HepG2 (cell line): ENCODE measurements around the gene DDX18. TPM values are rescaled to one million over a fixed set of nuclear protein-coding genes. Genes with fewer than 3 reads are reported as not detected.

Experiments
- ATAC-seq: fragments of 200-7000 bp; cut with Tn5 transposase; 3 replicates; pipeline ENCODE4 v1.9.1; 2020; ENCODE audit warnings: mild to moderate bottlenecking, moderate library complexity
- BruUV-seq: library from RNA; stranded (reverse); fragments of 400-500 nt; replicated peaks from 2 replicates; lab custom pipeline; 2021; lab: Mats Ljungman, UMichigan
- CTCF ChIA-PET: fragments of 300-600 bp; formaldehyde crosslinking; extraction: SDS; loops from one replicate; lab custom pipeline; 2021; ENCODE audit warnings: low total read pairs, inconsistent platforms, low intra/inter-chr PET ratio; lab: Yijun Ruan, JAX
- POLR2A ChIA-PET: fragments of 350-600 bp; sonication (Branson Sonifier 250); formaldehyde crosslinking; loops from one replicate; lab custom pipeline; 2020; ENCODE audit warnings: antibody characterized with exemption, inconsistent platforms; lab: Yijun Ruan, JAX
- DNase-seq: peaks from one replicate; pipeline ENCODE4 v3.0.0-alpha.2; 2015; ENCODE audit warnings: low spot score
- FAIRE-seq: peaks from 3 replicates; lab custom pipeline; 2011; peaks lifted over from hg19 to GRCh38; lab: Jason Lieb, UNC
- H2AFZ ChIP-seq: one replicate; pipeline ENCODE4 v1.6.1; 2011; ENCODE audit warnings: low read length, inconsistent platforms
- H3K27ac ChIP-seq: fragments of 300-600 bp; 3 replicates; pipeline ENCODE4 v1.8.0; 2011; ENCODE audit warnings: mixed run types, mild to moderate bottlenecking, mixed read lengths, low read length, inconsistent platforms; ENCODE audit not compliant: insufficient read depth; ENCODE audit errors: extremely low read length
- H3K27me3 ChIP-seq, 2 experiments: fragments of 200-600 bp in 1 of 2; 2 replicates in 1 of 2; 3 replicates in 1 of 2; pipeline versions ENCODE4 v1.6.0 to v1.8.0; 2011; ENCODE audit warnings: low read length in 2 of 2, mild to moderate bottlenecking in 2 of 2, moderate library complexity in 2 of 2, inconsistent platforms in 1 of 2; ENCODE audit not compliant: insufficient read depth in 2 of 2, control insufficient read depth in 1 of 2
- H3K36me3 ChIP-seq, 2 experiments: fragments of 200-600 bp in 1 of 2; replicated peaks in 1 of 2; 2 replicates in 1 of 2; 3 replicates in 1 of 2; pipeline versions ENCODE4 v1.5.1 to v1.8.0; 2011; ENCODE audit warnings: low read length in 2 of 2, inconsistent platforms in 1 of 2; ENCODE audit not compliant: insufficient read depth in 2 of 2, control insufficient read depth in 1 of 2
- H3K4me1 ChIP-seq: 2 replicates; pipeline ENCODE4 v1.5.1; 2012; ENCODE audit warnings: low read length, inconsistent platforms; ENCODE audit not compliant: insufficient read depth
- H3K4me2 ChIP-seq: 2 replicates; pipeline ENCODE4 v1.6.0; 2011; ENCODE audit warnings: low read depth, low read length, inconsistent platforms
- H3K4me3 ChIP-seq, 3 experiments: fragments of 200-600 bp in 1 of 3; sonication (generic), shearing (Covaris generic) in 1 of 3; replicated peaks in 1 of 3; 2 replicates each; pipeline ENCODE4 v1.5.1; 2011 to 2016; ENCODE audit warnings: low read length in 3 of 3, inconsistent platforms in 2 of 3, low read depth in 2 of 3, mild to moderate bottlenecking in 2 of 3, control low read depth in 1 of 3, mixed read lengths in 1 of 3; ENCODE audit not compliant: insufficient read depth in 1 of 3
- H3K79me2 ChIP-seq: one replicate; pipeline ENCODE4 v1.6.1; 2011; ENCODE audit warnings: low read length, inconsistent platforms; ENCODE audit not compliant: insufficient read depth
- H3K9ac ChIP-seq: 2 replicates; pipeline ENCODE4 v1.6.0; 2011; ENCODE audit warnings: mild to moderate bottlenecking, low read depth, low read length, inconsistent platforms; ENCODE audit not compliant: insufficient read depth
- H3K9me3 ChIP-seq: 2 replicates; pipeline ENCODE4 v1.5.1; 2012; ENCODE audit warnings: mild to moderate bottlenecking, low read length
- H4K20me1 ChIP-seq: 2 replicates; pipeline ENCODE4 v1.6.0; 2011; ENCODE audit warnings: inconsistent platforms, mild to moderate bottlenecking, low read length, moderate library complexity; ENCODE audit not compliant: insufficient read depth
- POLR2A ChIP-seq, 2 experiments: IDR thresholded peaks; 2 replicates each; pipeline ENCODE4 v1.6.1; 2011; ENCODE audit warnings: low read depth in 2 of 2, low read length in 2 of 2, mild to moderate bottlenecking in 1 of 2, moderate library complexity in 1 of 2; ENCODE audit not compliant: insufficient read depth in 1 of 2
- RBFOX2 ChIP-seq: fragments of 200-400 bp; formaldehyde crosslinking; IDR thresholded peaks from 2 replicates; pipeline ENCODE4 v1.6.1; 2017; ENCODE audit warnings: low read depth, mild to moderate bottlenecking, low read length
- RBM39 ChIP-seq: fragments of 200-400 bp; formaldehyde crosslinking; IDR thresholded peaks from one replicate; pipeline ENCODE4 v1.6.1; 2018; ENCODE audit warnings: antibody characterized with exemption, mild to moderate bottlenecking, low read depth, low read length; ENCODE audit not compliant: poor library complexity, severe bottlenecking
- TBL1XR1 ChIP-seq: fragments of 150-350 bp; IDR thresholded peaks from 2 replicates; pipeline ENCODE4 v1.6.1; 2014; ENCODE audit warnings: borderline replicate concordance, low read length; ENCODE audit not compliant: partially characterized antibody
- XRCC5 ChIP-seq: fragments of 200-400 bp; formaldehyde crosslinking; optimal IDR thresholded peaks from 2 replicates; pipeline ENCODE3; 2017; ENCODE audit warnings: mild to moderate bottlenecking, low read length
- ZNF253 ChIP-seq: sonication (generic); formaldehyde crosslinking; IDR thresholded peaks from 2 replicates; pipeline ENCODE4 v1.8.0; 2022; ENCODE audit warnings: mild to moderate bottlenecking, missing genetic modification reagents, borderline replicate concordance
- WGBS: methylation state at CpG from one replicate; pipeline ENCODE4 v1.1.6; 2017; ENCODE audit warnings: low lambda C conversion rate; 5-methylcytosine and 5-hydroxymethylcytosine counted together
- in situ Hi-C: cut with HindIII; loops from 2 replicates; pipeline ENCODE4 v1.10.0; 2017; ENCODE audit warnings: low pct_unique_long_range_greater_than_20kb; ENCODE audit not compliant: extremely low pct_ligation_motif_present
- intact Hi-C: fragments of 100-400 bp; cut with micrococcal nuclease; formaldehyde crosslinking; loops from one replicate; pipeline ENCODE4 v1.10.0; 2022; ENCODE audit not compliant: unreplicated experiment
- polyA plus RNA-seq, 8 experiments: library from polyadenylated mRNA; depleted of rRNA in 3 of 8; stranded (reverse) in 7 of 8; unstranded in 1 of 8; fragments of >200 nt; fragmentation: Illumina TruSeq in 4 of 8; extraction: Trizol in 4 of 8; gene quantifications; 2 replicates each; pipeline versions ENCODE4 v1.2.1 to v1.2.3, GENCODE V29; 2011 to 2016; ENCODE audit warnings: low read depth in 4 of 8, missing spikeins in 1 of 8, mixed read lengths in 1 of 8; ENCODE audit not compliant: insufficient read depth in 1 of 8
- total RNA-seq, 5 experiments: library from RNA; depleted of rRNA; stranded (reverse); fragments of >200 nt; fragmentation: Illumina TruSeq; extraction: Trizol; gene quantifications; 2 replicates each; pipeline ENCODE4 v1.2.3, GENCODE V29; 2016; ENCODE audit warnings: low read depth in 1 of 5
- TF ChIP-seq, protein P1 (sequence below): sonication (generic); formaldehyde crosslinking; IDR thresholded peaks from 2 replicates; pipeline ENCODE4 v1.8.0; 2023; ENCODE audit warnings: mild to moderate bottlenecking, missing genetic modification reagents
- TF ChIP-seq, protein P2 (sequence below): sonication (generic); formaldehyde crosslinking; IDR thresholded peaks from 2 replicates; pipeline ENCODE4 v1.5.0; 2020; ENCODE audit warnings: mild to moderate bottlenecking, missing genetic modification reagents, borderline replicate concordance

Gene DDX18
- total and polyA plus RNA-seq, 2 of the 13 experiments (the other 11 are each of a cell fraction or from before 2014, with no cell fraction given) = 64.0 to 134 TPM

DNA sequence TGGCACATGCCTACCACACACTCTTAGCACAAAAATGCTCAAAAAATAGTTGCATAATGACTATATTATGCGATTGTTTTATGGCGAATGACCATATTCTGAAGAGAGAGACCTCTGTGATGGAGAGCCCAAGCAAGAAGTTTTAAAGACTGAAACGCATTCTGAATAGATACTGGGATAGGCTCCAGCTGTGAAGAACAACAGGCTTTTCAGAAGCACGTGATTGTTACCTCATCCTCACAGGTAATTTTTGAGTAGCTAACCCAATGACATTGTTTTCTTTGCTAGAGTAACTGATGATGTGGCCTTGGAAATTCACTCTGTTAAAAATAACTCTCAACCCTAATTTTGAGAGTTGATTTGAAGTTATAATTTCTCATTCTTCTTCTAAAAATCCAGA lies 2.0 kb upstream of the DDX18 start:
- ChIA-PET CTCF (no interaction called here), POLR2A (no interaction called here)
- peaks cover under 1 to 3% of the 10 kb centered on the region in 2 experiments; a peak in 4 of 5 replicates for H3K36me3 ChIP-seq
- no peaks in the 10 kb centered on the region for H3K9me3 ChIP-seq
- no peak overlapping the region for H2AFZ ChIP-seq
- peaks cover 20% of the 10 kb centered on the region for H3K4me1 ChIP-seq
- intact Hi-C loops (no loop called here), in situ Hi-C loops (no loop called here)
- no peak overlapping the region for H3K4me2 ChIP-seq
- 24% methylated on average over 4 of the region's 4 CpGs for WGBS
- TF ChIP-seq, protein P1, sequence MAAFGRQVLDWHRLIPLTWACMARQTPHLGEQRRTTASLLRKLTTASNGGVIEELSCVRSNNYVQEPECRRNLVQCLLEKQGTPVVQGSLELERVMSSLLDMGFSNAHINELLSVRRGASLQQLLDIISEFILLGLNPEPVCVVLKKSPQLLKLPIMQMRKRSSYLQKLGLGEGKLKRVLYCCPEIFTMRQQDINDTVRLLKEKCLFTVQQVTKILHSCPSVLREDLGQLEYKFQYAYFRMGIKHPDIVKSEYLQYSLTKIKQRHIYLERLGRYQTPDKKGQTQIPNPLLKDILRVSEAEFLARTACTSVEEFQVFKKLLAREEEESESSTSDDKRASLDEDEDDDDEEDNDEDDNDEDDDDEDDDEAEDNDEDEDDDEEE = no peak
- TF ChIP-seq, protein P2, sequence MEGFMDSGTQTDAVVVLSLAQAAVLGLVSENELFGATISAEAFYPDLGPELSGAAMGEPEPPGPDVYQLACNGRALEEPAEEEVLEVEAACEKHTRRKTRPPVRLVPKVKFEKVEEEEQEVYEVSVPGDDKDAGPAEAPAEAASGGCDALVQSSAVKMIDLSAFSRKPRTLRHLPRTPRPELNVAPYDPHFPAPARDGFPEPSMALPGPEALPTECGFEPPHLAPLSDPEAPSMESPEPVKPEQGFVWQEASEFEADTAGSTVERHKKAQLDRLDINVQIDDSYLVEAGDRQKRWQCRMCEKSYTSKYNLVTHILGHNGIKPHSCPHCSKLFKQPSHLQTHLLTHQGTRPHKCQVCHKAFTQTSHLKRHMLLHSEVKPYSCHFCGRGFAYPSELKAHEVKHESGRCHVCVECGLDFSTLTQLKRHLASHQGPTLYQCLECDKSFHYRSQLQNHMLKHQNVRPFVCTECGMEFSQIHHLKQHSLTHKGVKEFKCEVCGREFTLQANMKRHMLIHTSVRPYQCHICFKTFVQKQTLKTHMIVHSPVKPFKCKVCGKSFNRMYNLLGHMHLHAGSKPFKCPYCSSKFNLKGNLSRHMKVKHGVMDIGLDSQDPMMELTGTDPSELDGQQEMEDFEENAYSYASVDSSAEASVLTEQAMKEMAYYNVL = no peak
- no peak for TF ChIP-seq ZNF253 (CRISPR knock-in tag)
- H3K4me3 ChIP-seq = no peak overlapping the region
- FAIRE-seq = no peak
- no peak overlapping the region for H3K27ac ChIP-seq
- no peak overlapping the region for H3K9ac ChIP-seq
- no peak for ATAC-seq
- no TSS peak for BruUV-seq
- no peaks in the 10 kb centered on the region; a peak in 1 of 5 replicates for H3K27me3 ChIP-seq
- no peaks in the 10 kb centered on the region for H4K20me1 ChIP-seq
- no peak for DNase-seq
- H3K79me2 ChIP-seq = peaks cover 30% of the 10 kb centered on the region

DNA sequence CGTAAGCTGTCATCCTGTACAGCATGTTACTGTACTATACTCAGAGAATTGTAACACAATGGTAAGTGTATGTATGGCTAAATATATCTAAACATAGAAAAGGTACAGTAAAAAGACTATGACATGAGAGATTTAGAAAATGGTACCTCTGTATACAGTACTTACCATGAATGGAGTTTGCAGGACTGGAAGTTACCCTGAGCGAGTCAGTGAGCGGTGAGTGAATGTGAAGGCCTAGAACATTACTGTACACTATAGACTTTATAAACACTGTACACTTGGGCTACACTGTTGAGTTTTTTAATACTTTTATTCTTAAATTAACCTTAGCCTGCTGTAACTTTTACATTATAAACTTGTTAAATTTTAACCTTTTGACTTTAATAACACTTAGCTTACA lies 1.5 kb downstream of the DDX18 start:
- H3K36me3 ChIP-seq = peaks cover 20 to 38% of the 10 kb centered on the region in 2 experiments
- H3K27ac ChIP-seq = no peak overlapping the region
- no TSS peak for BruUV-seq
- WGBS = 74% methylated on average over 3 of the region's 3 CpGs
- peak overlapping the region; percentile 96; the same call in 1 of the 2 replicates for H3K9ac ChIP-seq
- H3K4me3 ChIP-seq = peak overlapping the region; percentile 85 to 96 (median 90); a peak in 5 of 6 replicates
- H3K4me2 ChIP-seq = peak overlapping the region; percentile 80
- in situ Hi-C loops (no loop called here), intact Hi-C loops (loop anchor here (2.0 kb wide), 1 partner anchor 275 kb away; no protein-coding TSS in a partner anchor)
- no peak for DNase-seq
- no peak overlapping the region for H2AFZ ChIP-seq
- H3K4me1 ChIP-seq = peaks cover 31% of the 10 kb centered on the region
- TF ChIP-seq RBFOX2 (0 out of 2 replicates have a peak, but pooled peaks have one; percentile 5), RBM39 (no peak), XRCC5 (no peak), TBL1XR1 (no peak), POLR2A (IDR thresholded peaks at IDR 0.05; ENCODE audit: insufficient read depth in 1 of 2, low read depth in 2 of 2, low read length in 2 of 2) (0 out of 4 replicates have a peak, but pooled peaks of 1 of the 2 experiments have one; percentile 20)
- no peaks in the 10 kb centered on the region; a peak in 1 of 5 replicates for H3K27me3 ChIP-seq
- no peak for ATAC-seq
- H3K9me3 ChIP-seq = no peaks in the 10 kb centered on the region
- H4K20me1 ChIP-seq = no peaks in the 10 kb centered on the region
- FAIRE-seq = no peak
- peaks cover 33% of the 10 kb centered on the region for H3K79me2 ChIP-seq
- CTCF ChIA-PET = no interaction called here
- POLR2A ChIA-PET = no interaction called here
